ENCODE results near the gene RAP2A. TPM values are rescaled to one million over a fixed set of nuclear protein-coding genes. Genes with fewer than 3 reads are reported as not detected.

Gene RAP2A
- total and polyA plus RNA-seq, 9 of the 15 experiments (the other 6 are each of a cell fraction or from before 2014, with no cell fraction given), result 1.8 to 11.7 (median 5.6) TPM

DNA sequence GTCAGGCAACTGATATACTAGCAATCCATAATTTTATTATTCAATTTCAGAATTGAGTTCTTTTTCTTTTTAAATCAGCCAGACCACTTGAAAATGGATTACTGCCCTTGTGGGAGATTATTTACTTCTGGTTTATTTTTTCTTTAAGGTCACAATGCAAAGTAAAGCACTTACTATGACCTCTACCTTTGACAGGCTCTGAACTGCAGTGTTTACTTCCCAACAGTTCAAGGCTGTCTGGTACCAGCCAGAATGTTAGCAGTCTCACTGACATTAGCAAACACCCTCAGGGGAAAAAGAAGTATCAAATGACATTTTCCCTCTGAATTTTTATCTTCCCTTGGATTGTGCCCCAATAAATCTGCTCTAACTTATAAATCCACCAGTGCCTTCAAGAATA, 57.5 kb downstream of the RAP2A start:
- POLR2A ChIA-PET, result no interaction called here

More for the DNA sequence above, 57.5 kb downstream of the RAP2A start:
- no peaks in the 10 kb centered on the region for H3K9me3 ChIP-seq (replicated peaks; ENCODE audit: control insufficient read depth, insufficient read depth, low read depth, low read length)
- FAIRE-seq, result no peak
- no peak overlapping the region for H2AFZ ChIP-seq (ENCODE audit: low read depth, low read length)
- H4K20me1 ChIP-seq (replicated peaks; ENCODE audit: control insufficient read depth, insufficient read depth, low read length), result no peaks in the 10 kb centered on the region
- no peak for ATAC-seq
- H3K27ac ChIP-seq (ENCODE audit: extremely low read depth, low read depth, low read length), result no peak overlapping the region
- peaks cover 0 to 7% of the 10 kb centered on the region in 2 experiments; a peak in 1 of 5 replicates for H3K27me3 ChIP-seq (ENCODE audit: control insufficient read depth in 2 of 2, insufficient read depth in 2 of 2, low read length in 2 of 2)
- CTCF ChIA-PET (ENCODE audit: low intra/inter-chr PET ratio), result no interaction called here
- TF ChIP-seq GTF2A2 (tag; IDR thresholded peaks at IDR 0.05) (no peak), HLTF (IDR thresholded peaks at IDR 0.05) (no peak)
- TF ChIP-seq, protein P1, sequence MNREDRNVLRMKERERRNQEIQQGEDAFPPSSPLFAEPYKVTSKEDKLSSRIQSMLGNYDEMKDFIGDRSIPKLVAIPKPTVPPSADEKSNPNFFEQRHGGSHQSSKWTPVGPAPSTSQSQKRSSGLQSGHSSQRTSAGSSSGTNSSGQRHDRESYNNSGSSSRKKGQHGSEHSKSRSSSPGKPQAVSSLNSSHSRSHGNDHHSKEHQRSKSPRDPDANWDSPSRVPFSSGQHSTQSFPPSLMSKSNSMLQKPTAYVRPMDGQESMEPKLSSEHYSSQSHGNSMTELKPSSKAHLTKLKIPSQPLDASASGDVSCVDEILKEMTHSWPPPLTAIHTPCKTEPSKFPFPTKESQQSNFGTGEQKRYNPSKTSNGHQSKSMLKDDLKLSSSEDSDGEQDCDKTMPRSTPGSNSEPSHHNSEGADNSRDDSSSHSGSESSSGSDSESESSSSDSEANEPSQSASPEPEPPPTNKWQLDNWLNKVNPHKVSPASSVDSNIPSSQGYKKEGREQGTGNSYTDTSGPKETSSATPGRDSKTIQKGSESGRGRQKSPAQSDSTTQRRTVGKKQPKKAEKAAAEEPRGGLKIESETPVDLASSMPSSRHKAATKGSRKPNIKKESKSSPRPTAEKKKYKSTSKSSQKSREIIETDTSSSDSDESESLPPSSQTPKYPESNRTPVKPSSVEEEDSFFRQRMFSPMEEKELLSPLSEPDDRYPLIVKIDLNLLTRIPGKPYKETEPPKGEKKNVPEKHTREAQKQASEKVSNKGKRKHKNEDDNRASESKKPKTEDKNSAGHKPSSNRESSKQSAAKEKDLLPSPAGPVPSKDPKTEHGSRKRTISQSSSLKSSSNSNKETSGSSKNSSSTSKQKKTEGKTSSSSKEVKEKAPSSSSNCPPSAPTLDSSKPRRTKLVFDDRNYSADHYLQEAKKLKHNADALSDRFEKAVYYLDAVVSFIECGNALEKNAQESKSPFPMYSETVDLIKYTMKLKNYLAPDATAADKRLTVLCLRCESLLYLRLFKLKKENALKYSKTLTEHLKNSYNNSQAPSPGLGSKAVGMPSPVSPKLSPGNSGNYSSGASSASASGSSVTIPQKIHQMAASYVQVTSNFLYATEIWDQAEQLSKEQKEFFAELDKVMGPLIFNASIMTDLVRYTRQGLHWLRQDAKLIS (CRISPR knock-in tag; IDR thresholded peaks at IDR 0.05), result no peak
- TF ChIP-seq, protein P2, sequence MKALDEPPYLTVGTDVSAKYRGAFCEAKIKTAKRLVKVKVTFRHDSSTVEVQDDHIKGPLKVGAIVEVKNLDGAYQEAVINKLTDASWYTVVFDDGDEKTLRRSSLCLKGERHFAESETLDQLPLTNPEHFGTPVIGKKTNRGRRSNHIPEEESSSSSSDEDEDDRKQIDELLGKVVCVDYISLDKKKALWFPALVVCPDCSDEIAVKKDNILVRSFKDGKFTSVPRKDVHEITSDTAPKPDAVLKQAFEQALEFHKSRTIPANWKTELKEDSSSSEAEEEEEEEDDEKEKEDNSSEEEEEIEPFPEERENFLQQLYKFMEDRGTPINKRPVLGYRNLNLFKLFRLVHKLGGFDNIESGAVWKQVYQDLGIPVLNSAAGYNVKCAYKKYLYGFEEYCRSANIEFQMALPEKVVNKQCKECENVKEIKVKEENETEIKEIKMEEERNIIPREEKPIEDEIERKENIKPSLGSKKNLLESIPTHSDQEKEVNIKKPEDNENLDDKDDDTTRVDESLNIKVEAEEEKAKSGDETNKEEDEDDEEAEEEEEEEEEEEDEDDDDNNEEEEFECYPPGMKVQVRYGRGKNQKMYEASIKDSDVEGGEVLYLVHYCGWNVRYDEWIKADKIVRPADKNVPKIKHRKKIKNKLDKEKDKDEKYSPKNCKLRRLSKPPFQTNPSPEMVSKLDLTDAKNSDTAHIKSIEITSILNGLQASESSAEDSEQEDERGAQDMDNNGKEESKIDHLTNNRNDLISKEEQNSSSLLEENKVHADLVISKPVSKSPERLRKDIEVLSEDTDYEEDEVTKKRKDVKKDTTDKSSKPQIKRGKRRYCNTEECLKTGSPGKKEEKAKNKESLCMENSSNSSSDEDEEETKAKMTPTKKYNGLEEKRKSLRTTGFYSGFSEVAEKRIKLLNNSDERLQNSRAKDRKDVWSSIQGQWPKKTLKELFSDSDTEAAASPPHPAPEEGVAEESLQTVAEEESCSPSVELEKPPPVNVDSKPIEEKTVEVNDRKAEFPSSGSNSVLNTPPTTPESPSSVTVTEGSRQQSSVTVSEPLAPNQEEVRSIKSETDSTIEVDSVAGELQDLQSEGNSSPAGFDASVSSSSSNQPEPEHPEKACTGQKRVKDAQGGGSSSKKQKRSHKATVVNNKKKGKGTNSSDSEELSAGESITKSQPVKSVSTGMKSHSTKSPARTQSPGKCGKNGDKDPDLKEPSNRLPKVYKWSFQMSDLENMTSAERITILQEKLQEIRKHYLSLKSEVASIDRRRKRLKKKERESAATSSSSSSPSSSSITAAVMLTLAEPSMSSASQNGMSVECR (CRISPR knock-in tag; IDR thresholded peaks at IDR 0.05), result no peak
- TF ChIP-seq, protein P3, sequence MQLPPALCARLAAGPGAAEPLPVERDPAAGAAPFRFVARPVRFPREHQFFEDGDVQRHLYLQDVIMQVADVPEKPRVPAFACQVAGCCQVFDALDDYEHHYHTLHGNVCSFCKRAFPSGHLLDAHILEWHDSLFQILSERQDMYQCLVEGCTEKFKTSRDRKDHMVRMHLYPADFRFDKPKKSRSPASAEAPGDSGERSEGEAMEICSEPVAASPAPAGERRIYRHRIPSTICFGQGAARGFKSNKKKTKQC (CRISPR knock-in tag; IDR thresholded peaks at IDR 0.05), result no peak
- no TSS peak for BruUV-seq (replicated peaks)
- no peak overlapping the region for H3K9ac ChIP-seq (ENCODE audit: insufficient read depth in 1 of 2, low read depth in 2 of 2, low read length in 2 of 2)
- no peaks in the 10 kb centered on the region for H3K36me3 ChIP-seq (ENCODE audit: control insufficient read depth, insufficient read depth, low read length)
- no peak overlapping the region for H3K4me3 ChIP-seq
- no peak overlapping the region for H3K4me2 ChIP-seq (ENCODE audit: insufficient read depth, low read length)
- no peak for DNase-seq (ENCODE audit: extremely low read depth in 1 of 4, low spot score in 3 of 4)
- in situ Hi-C loops (cut with MboI) (no loop called here), intact Hi-C loops (cut with micrococcal nuclease) (no loop called here)
- no peaks in the 10 kb centered on the region for H3K4me1 ChIP-seq (replicated peaks in 1 of 2; ENCODE audit: control insufficient read depth in 2 of 2, insufficient read depth in 2 of 2, low read length in 2 of 2)
- H3K79me2 ChIP-seq (ENCODE audit: control insufficient read depth, insufficient read depth, low read length), result no peaks in the 10 kb centered on the region
- no peaks in the 10 kb centered on the region for H3K9me1 ChIP-seq (ENCODE audit: control insufficient read depth, insufficient read depth, low read length)
